ENCODE measurements around the gene ST8SIA1.

Gene ST8SIA1

GRCh38 chr12:22275843-22276242 is 58.7 kb downstream of the ST8SIA1 start:
- TF ChIP-seq, protein P1, sequence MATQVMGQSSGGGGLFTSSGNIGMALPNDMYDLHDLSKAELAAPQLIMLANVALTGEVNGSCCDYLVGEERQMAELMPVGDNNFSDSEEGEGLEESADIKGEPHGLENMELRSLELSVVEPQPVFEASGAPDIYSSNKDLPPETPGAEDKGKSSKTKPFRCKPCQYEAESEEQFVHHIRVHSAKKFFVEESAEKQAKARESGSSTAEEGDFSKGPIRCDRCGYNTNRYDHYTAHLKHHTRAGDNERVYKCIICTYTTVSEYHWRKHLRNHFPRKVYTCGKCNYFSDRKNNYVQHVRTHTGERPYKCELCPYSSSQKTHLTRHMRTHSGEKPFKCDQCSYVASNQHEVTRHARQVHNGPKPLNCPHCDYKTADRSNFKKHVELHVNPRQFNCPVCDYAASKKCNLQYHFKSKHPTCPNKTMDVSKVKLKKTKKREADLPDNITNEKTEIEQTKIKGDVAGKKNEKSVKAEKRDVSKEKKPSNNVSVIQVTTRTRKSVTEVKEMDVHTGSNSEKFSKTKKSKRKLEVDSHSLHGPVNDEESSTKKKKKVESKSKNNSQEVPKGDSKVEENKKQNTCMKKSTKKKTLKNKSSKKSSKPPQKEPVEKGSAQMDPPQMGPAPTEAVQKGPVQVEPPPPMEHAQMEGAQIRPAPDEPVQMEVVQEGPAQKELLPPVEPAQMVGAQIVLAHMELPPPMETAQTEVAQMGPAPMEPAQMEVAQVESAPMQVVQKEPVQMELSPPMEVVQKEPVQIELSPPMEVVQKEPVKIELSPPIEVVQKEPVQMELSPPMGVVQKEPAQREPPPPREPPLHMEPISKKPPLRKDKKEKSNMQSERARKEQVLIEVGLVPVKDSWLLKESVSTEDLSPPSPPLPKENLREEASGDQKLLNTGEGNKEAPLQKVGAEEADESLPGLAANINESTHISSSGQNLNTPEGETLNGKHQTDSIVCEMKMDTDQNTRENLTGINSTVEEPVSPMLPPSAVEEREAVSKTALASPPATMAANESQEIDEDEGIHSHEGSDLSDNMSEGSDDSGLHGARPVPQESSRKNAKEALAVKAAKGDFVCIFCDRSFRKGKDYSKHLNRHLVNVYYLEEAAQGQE (IDR thresholded peaks at IDR 0.05; ENCODE audit: insufficient replicate concordance, low read depth): no peak
- TF ChIP-seq GABPA (IDR thresholded peaks at IDR 0.05; ENCODE audit: low read depth) (no peak), SPI1 (IDR thresholded peaks at IDR 0.05; ENCODE audit: borderline replicate concordance, low read depth) (no peak), POLR2AphosphoS5 (IDR thresholded peaks at IDR 0.05; ENCODE audit: low read depth) (no peak), CTCF (IDR thresholded peaks at IDR 0.05; ENCODE audit: insufficient read depth, low read length) (no peak)
- Histone ChIP-seq H3K27me3 (ENCODE audit: insufficient read depth, poor library complexity, severe bottlenecking) (no peaks in the 10 kb centered on the region), H3K27ac (replicated peaks) (no peak overlapping the region), H3K4me3 (replicated peaks; ENCODE audit: insufficient read depth, low read length) (no peak overlapping the region)
- no peak for DNase-seq (ENCODE audit: low read depth in 1 of 2, low spot score in 1 of 2)

DNA sequence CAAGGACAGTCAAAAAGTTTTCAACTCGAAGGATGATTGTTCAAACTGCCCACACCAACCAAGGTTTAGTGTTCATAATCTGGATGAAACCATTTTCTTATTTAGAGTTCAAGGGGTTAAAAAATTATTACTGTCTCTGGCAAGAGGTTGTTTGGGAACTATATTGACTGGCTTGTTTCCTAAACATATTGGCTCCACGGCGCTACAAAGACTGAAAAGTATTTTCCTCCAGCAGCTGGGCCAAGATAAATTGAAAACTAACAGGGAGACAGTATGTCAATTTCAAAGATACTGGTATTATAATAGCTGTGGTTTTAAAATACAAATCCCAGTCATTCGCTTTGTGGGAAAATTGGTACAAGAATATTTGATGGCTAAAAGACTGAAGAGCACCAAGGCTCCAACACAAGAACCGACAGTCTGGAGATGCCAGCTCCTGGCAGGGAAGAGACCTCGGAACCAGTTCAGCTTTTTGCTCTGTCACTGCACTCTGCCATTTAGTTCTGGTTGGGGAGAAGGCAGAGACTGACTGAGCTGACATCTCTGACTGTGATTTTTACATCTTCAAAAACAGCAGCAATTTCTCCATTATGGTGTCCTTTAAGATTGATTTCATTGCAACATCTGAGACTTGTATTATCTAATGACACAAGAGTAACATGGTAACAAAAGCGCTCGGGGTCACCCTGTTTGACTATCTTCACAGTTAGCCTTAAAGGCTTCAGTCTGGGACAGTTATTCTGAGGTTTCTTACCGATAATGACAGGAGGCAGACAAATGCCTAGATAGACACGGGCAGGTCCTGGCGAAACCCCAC is 62.0 kb downstream of the ST8SIA1 start:
- no peak overlapping the region for H3K4me3 ChIP-seq (replicated peaks; ENCODE audit: insufficient read depth, low read length)
- TF ChIP-seq CTCF (IDR thresholded peaks at IDR 0.05; ENCODE audit: insufficient read depth, low read length): no peak
- no peaks in the 10 kb centered on the region for H3K27me3 ChIP-seq (ENCODE audit: insufficient read depth, poor library complexity, severe bottlenecking)
- no peak for DNase-seq (ENCODE audit: low read depth in 1 of 2, low spot score in 1 of 2)
- H3K27ac ChIP-seq (replicated peaks): no peak overlapping the region

- no peak overlapping the region for H3K4me3 ChIP-seq (replicated peaks; ENCODE audit: insufficient read depth, low read length)
- no peak for DNase-seq (ENCODE audit: low read depth in 1 of 2, low spot score in 1 of 2)
- TF ChIP-seq CTCF (IDR thresholded peaks at IDR 0.05; ENCODE audit: insufficient read depth, low read length) (no peak), POLR2AphosphoS5 (IDR thresholded peaks at IDR 0.05; ENCODE audit: low read depth) (no peak), SPI1 (IDR thresholded peaks at IDR 0.05; ENCODE audit: borderline replicate concordance, low read depth) (no peak), GABPA (IDR thresholded peaks at IDR 0.05; ENCODE audit: low read depth) (no peak)
- TF ChIP-seq, protein P1 (IDR thresholded peaks at IDR 0.05; ENCODE audit: insufficient replicate concordance, low read depth): no peak
- no peak overlapping the region for H3K27ac ChIP-seq (replicated peaks)
- H3K27me3 ChIP-seq (ENCODE audit: insufficient read depth, poor library complexity, severe bottlenecking): no peaks in the 10 kb centered on the region
These were observed 63.5 kb downstream of the ST8SIA1 start for GRCh38 chr12:22271023-22271422.

- Histone ChIP-seq H3K4me3 (replicated peaks; ENCODE audit: insufficient read depth, low read length) (no peak overlapping the region), H3K27ac (replicated peaks) (no peak overlapping the region), H3K27me3 (ENCODE audit: insufficient read depth, poor library complexity, severe bottlenecking) (no peaks in the 10 kb centered on the region)
- no peak for TF ChIP-seq POLR2AphosphoS5 (IDR thresholded peaks at IDR 0.05; ENCODE audit: low read depth)
- TF ChIP-seq, protein P1 (IDR thresholded peaks at IDR 0.05; ENCODE audit: insufficient replicate concordance, low read depth): no peak
- no peak for TF ChIP-seq GABPA (IDR thresholded peaks at IDR 0.05; ENCODE audit: low read depth)
- TF ChIP-seq SPI1 (IDR thresholded peaks at IDR 0.05; ENCODE audit: borderline replicate concordance, low read depth): no peak
- TF ChIP-seq CTCF (IDR thresholded peaks at IDR 0.05; ENCODE audit: insufficient read depth, low read length): no peak
- no peak for DNase-seq (ENCODE audit: low read depth in 1 of 2, low spot score in 1 of 2)
These were observed 65.5 kb downstream of the ST8SIA1 start for GRCh38 chr12:22268973-22269372.

Measured in HL-60 (cell line).